Endothelial cell of umbilical vein (primary cell): ENCODE data around the gene PRF1. TPM values are rescaled to one million over a fixed set of nuclear protein-coding genes. Genes with fewer than 3 reads are reported as not detected.

Experiments
- BruUV-seq: library from RNA; stranded (reverse); fragments of 400-500 nt; replicated peaks from 2 replicates; lab custom pipeline; 2021; lab: Mats Ljungman, UMichigan
- CTCF ChIA-PET: fragments of 300-600, 350-600 bp; sonication (Branson Sonifier 250); formaldehyde crosslinking; loops from one replicate; lab custom pipeline; 2021; ENCODE audit warnings: antibody characterized with exemption, inconsistent platforms; lab: Charles Lee
- POLR2A ChIA-PET: fragments of 300-600, 350-600 bp; sonication (Branson Sonifier 250); formaldehyde crosslinking; loops from one replicate; lab custom pipeline; 2021; ENCODE audit warnings: antibody characterized with exemption, inconsistent platforms; lab: Charles Lee
- DNase-seq: peaks from one replicate; pipeline ENCODE4 v3.0.0-alpha.2; 2011; ENCODE audit warnings: low read depth, low spot score
- FAIRE-seq: peaks from 2 replicates; lab custom pipeline; 2011; peaks lifted over from hg19 to GRCh38; lab: Jason Lieb, UNC
- H2AFZ ChIP-seq: 2 replicates; pipeline ENCODE4 v1.6.0; 2012; ENCODE audit warnings: low read depth, low read length, control low read depth, inconsistent platforms
- H3K27ac ChIP-seq: 2 replicates; pipeline ENCODE4 v1.5.1; 2011; ENCODE audit warnings: low read depth, mild to moderate bottlenecking, control low read depth, low read length, moderate library complexity; ENCODE audit not compliant: insufficient read depth
- H3K27me3 ChIP-seq, 2 experiments: 2 replicates each; pipeline versions ENCODE4 v1.6.0 to v1.6.1; 2011; ENCODE audit warnings: low read length in 2 of 2, mixed read lengths in 1 of 2; ENCODE audit not compliant: control insufficient read depth in 2 of 2, insufficient read depth in 2 of 2
- H3K36me3 ChIP-seq, 2 experiments: 2 replicates in 1 of 2; 3 replicates in 1 of 2; pipeline ENCODE4 v1.5.1; 2011; ENCODE audit warnings: low read length in 2 of 2, mild to moderate bottlenecking in 1 of 2, moderate library complexity in 1 of 2; ENCODE audit not compliant: control insufficient read depth in 2 of 2, insufficient read depth in 2 of 2; ENCODE audit errors: extremely low read depth in 1 of 2
- H3K4me1 ChIP-seq: 3 replicates; pipeline ENCODE4 v1.5.1; 2011; ENCODE audit warnings: mild to moderate bottlenecking, low read length; ENCODE audit not compliant: control insufficient read depth, insufficient read depth; ENCODE audit errors: extremely low read depth
- H3K4me2 ChIP-seq: 2 replicates; pipeline ENCODE4 v1.6.1; 2011; ENCODE audit warnings: low read length, control low read depth, mixed read lengths; ENCODE audit not compliant: insufficient read depth
- H3K4me3 ChIP-seq, 3 experiments: fragments of 200-600 bp in 1 of 3; sonication (generic), shearing (Covaris generic) in 1 of 3; replicated peaks in 1 of 3; 2 replicates each; pipeline ENCODE4 v1.5.1; 2011 to 2016; ENCODE audit warnings: control low read depth in 3 of 3, low read length in 3 of 3, mild to moderate bottlenecking in 2 of 3, inconsistent platforms in 1 of 3, low read depth in 1 of 3, moderate library complexity in 1 of 3; ENCODE audit not compliant: insufficient read depth in 1 of 3
- H3K79me2 ChIP-seq: 2 replicates; pipeline ENCODE4 v1.6.0; 2012; ENCODE audit warnings: low read length, inconsistent platforms; ENCODE audit not compliant: control insufficient read depth, insufficient read depth
- H3K9ac ChIP-seq: replicated peaks from 2 replicates; pipeline ENCODE3; 2011; ENCODE audit warnings: low read length, control low read depth; ENCODE audit not compliant: insufficient read depth; ENCODE audit errors: extremely low read depth
- H3K9me1 ChIP-seq: replicated peaks from 3 replicates; pipeline ENCODE4 v1.6.0; 2011; ENCODE audit warnings: mild to moderate bottlenecking, low read length; ENCODE audit not compliant: control insufficient read depth, insufficient read depth; ENCODE audit errors: extremely low read depth
- H3K9me3 ChIP-seq: replicated peaks from 2 replicates; pipeline ENCODE4 v1.5.1; 2012; ENCODE audit warnings: low read length, inconsistent platforms; ENCODE audit not compliant: control insufficient read depth, insufficient read depth
- H4K20me1 ChIP-seq: replicated peaks from 2 replicates; pipeline ENCODE3; 2011; ENCODE audit warnings: mild to moderate bottlenecking, low read length; ENCODE audit not compliant: control insufficient read depth, insufficient read depth; ENCODE audit errors: extremely low read depth
- EZH2 ChIP-seq: IDR thresholded peaks from 2 replicates; pipeline ENCODE4 v1.6.1; 2012; ENCODE audit warnings: borderline replicate concordance, low read depth, mild to moderate bottlenecking, moderate library complexity, low read length, inconsistent platforms; ENCODE audit not compliant: severe bottlenecking
- FOS ChIP-seq: IDR thresholded peaks from 2 replicates; pipeline ENCODE4 v1.6.1; 2011; ENCODE audit warnings: mild to moderate bottlenecking, low read length, moderate library complexity, borderline replicate concordance; ENCODE audit not compliant: insufficient read depth
- GATA2 ChIP-seq: IDR thresholded peaks from 2 replicates; pipeline ENCODE4 v1.7.0; 2011; ENCODE audit warnings: low read depth, mild to moderate bottlenecking, moderate library complexity, mixed read lengths, low read length; ENCODE audit not compliant: insufficient read length, insufficient read depth
- JUN ChIP-seq: IDR thresholded peaks from 2 replicates; pipeline ENCODE4 v1.6.1; 2011; ENCODE audit warnings: borderline replicate concordance, low read depth; ENCODE audit not compliant: insufficient read length, insufficient read depth
- MYC ChIP-seq: IDR thresholded peaks from one replicate; pipeline ENCODE4 v1.6.1; 2011; ENCODE audit warnings: mild to moderate bottlenecking, low read depth, low read length
- POLR2A ChIP-seq: IDR thresholded peaks from 2 replicates; pipeline ENCODE4 v1.6.1; 2012; ENCODE audit warnings: low read depth, mild to moderate bottlenecking, control low read depth, low read length
- POLR2AphosphoS5 ChIP-seq: IDR thresholded peaks from 2 replicates; pipeline ENCODE4 v1.6.1; 2012; ENCODE audit warnings: low read depth, mild to moderate bottlenecking, control low read depth, low read length, moderate library complexity; ENCODE audit not compliant: insufficient read depth
- dilution Hi-C: fragments of 300-500 bp; cut with MboI; formaldehyde crosslinking; loops from one replicate; pipeline ENCODE4 v1.15.0; 2019; ENCODE audit warnings: low sequenced_read_pairs; ENCODE audit not compliant: extremely low pct_ligation_motif_present
- intact Hi-C: fragments of 100-400 bp; cut with micrococcal nuclease; formaldehyde crosslinking; loops from one replicate; pipeline ENCODE4 v1.10.0; 2022
- polyA plus RNA-seq, 4 experiments: library from polyadenylated mRNA; depleted of rRNA in 3 of 4; stranded (reverse) in 3 of 4; unstranded in 1 of 4; fragments of >200 nt; gene quantifications; 2 replicates each; pipeline versions ENCODE4 v1.2.1 to v1.2.3, GENCODE V29; 2011 to 2012; ENCODE audit warnings: missing spikeins in 1 of 4
- total RNA-seq: library from RNA; stranded (reverse); gene quantifications from 2 replicates; pipeline ENCODE4 v1.2.3, GENCODE V29; 2021
- TF ChIP-seq, protein P1 (sequence below), 2 donors: IDR thresholded peaks; 1 replicate in 1 of 2; 2 replicates in 1 of 2; pipeline ENCODE4 v1.5.1; 2011; ENCODE audit warnings: low read length in 2 of 2, mild to moderate bottlenecking in 2 of 2, moderate library complexity in 2 of 2, control low read depth in 1 of 2, inconsistent platforms in 1 of 2, low read depth in 1 of 2; ENCODE audit not compliant: insufficient read depth in 1 of 2; ENCODE audit errors: extremely low read depth in 1 of 2

Gene PRF1
- total and polyA plus RNA-seq, 2 donors (not counting 3 experiments of a cell fraction or from before 2014, with no cell fraction given), result not detected

DNA sequence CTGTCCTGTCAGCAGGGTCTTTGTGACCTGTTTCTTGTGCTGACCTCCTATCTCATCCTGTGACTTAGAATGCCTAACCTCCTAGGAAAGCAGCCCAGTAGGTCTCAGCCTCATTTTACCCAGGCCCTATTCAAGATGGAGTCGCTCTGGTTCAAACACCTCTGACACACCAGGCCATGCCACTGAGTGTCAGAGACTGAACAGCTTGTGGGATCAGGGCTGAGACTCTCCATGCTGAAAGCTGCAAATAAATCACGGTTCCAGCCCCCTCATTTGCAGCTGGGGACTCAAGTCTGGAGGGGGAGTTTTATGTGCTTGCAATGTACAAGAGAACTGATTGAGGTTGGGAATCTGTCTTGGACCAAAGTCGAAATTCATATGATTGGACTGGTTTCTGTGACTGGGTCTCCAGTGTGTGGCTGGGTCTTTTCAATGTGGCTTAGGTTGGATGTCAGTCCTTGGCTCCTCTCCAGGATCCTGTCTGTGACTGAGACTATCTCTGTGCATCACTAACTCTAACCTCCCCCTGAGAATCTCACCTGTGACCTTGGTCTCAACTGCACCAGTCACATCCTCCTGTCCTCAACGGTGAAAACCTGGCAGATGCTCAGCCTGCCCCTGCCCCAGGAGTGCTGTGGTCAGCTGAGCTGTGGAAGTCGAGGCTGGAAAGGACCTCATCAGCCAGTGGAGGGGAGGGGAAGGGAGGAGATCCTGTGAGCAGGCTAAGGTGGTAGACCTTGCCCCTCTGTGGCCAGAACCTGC lies 11.7 kb downstream of the PRF1 start:
- dilution Hi-C loops, result no loop called here
- no TSS peak for BruUV-seq
- CTCF ChIA-PET, result no interaction called here

More for the DNA sequence above, 11.7 kb downstream of the PRF1 start:
- no peak for TF ChIP-seq EZH2
- no peak for TF ChIP-seq POLR2AphosphoS5
- no peak for TF ChIP-seq JUN
- no peak for TF ChIP-seq POLR2A
- TF ChIP-seq MYC, result no peak
- no peak for TF ChIP-seq FOS
- no peak for TF ChIP-seq GATA2
- TF ChIP-seq, protein P1, sequence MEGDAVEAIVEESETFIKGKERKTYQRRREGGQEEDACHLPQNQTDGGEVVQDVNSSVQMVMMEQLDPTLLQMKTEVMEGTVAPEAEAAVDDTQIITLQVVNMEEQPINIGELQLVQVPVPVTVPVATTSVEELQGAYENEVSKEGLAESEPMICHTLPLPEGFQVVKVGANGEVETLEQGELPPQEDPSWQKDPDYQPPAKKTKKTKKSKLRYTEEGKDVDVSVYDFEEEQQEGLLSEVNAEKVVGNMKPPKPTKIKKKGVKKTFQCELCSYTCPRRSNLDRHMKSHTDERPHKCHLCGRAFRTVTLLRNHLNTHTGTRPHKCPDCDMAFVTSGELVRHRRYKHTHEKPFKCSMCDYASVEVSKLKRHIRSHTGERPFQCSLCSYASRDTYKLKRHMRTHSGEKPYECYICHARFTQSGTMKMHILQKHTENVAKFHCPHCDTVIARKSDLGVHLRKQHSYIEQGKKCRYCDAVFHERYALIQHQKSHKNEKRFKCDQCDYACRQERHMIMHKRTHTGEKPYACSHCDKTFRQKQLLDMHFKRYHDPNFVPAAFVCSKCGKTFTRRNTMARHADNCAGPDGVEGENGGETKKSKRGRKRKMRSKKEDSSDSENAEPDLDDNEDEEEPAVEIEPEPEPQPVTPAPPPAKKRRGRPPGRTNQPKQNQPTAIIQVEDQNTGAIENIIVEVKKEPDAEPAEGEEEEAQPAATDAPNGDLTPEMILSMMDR (IDR thresholded peaks at IDR 0.05; ENCODE audit: extremely low read depth in 1 of 2, insufficient read depth in 1 of 2, low read depth in 1 of 2, low read length in 2 of 2), result no peak
- Histone ChIP-seq H3K27ac (no peak overlapping the region), H3K4me1 (no peaks in the 10 kb centered on the region), H3K4me3 (no peak overlapping the region), H3K9ac (no peak overlapping the region), H3K9me3 (no peaks in the 10 kb centered on the region), H3K36me3 (no peaks in the 10 kb centered on the region), H3K27me3 (peaks cover 1 to 6% of the 10 kb centered on the region in 2 experiments), H4K20me1 (no peaks in the 10 kb centered on the region), H3K4me2 (no peak overlapping the region), H3K79me2 (no peaks in the 10 kb centered on the region), H3K9me1 (no peaks in the 10 kb centered on the region), H2AFZ (no peak overlapping the region)
- POLR2A ChIA-PET, result no interaction called here
- no peak for DNase-seq
- no peak for FAIRE-seq
- intact Hi-C loops, result no loop called here
